Fibroblast of mammary gland (primary cell): ENCODE results near the gene PPTC7.
"Not testable (repeated sequence)": the region's sequence is repeated elsewhere in the genome, so short reads cannot be mapped to it uniquely, and the experiment has no call there.

Experiments
- DNase-seq: peaks from one replicate; pipeline ENCODE4 v3.0.0-alpha.2; 2010; ENCODE audit warnings: low read depth
- H3K4me3 ChIP-seq: 2 replicates; pipeline ENCODE4 v1.5.1; 2011; ENCODE audit warnings: low read depth, mild to moderate bottlenecking, low read length, moderate library complexity; ENCODE audit not compliant: control insufficient read depth
- CTCF ChIP-seq: conservative IDR thresholded peaks from 2 replicates; pipeline ENCODE4 v1.5.1; 2011; ENCODE audit warnings: low read depth, low read length, inconsistent platforms; ENCODE audit not compliant: control insufficient read depth, insufficient read depth

The PPTC7 gene

GRCh38 chr12:110613771-110614684, 30.9 kb upstream of the PPTC7 start, which contains the start of gene TCTN1:
TSS of gene TCTN1 (plus strand) at chr12:110614129. CDS start at chr12:110614183, 54 bp downstream.
- DNase-seq, result peak; percentile 89
- TF ChIP-seq CTCF, result no peak

GRCh38 chr12:110613071-110613770, 30.1 kb upstream of the PPTC7 start:
- DNase-seq, result peak; percentile 42
- no peak for TF ChIP-seq CTCF
- H3K4me3 ChIP-seq, result peak overlapping the region; percentile 75

More at GRCh38 chr12:110613771-110614684, 30.9 kb upstream of the PPTC7 start, which contains the start of gene TCTN1:
- peak within 1 kb of the TSS; percentile 75 for H3K4me3 ChIP-seq

- DNase-seq, result no peak
- TF ChIP-seq CTCF, result no peak
Measured at GRCh38 chr12:110606253-110606611, 23.1 kb upstream of the PPTC7 start.

GRCh38 chr12:110602085-110602814, 19.1 kb upstream of the PPTC7 start:
- DNase-seq, result peak; percentile 67
- not testable (repeated sequence) for H3K4me3 ChIP-seq
- peak; percentile 74 for TF ChIP-seq CTCF

More at GRCh38 chr12:110606253-110606611, 23.1 kb upstream of the PPTC7 start:
- no peak overlapping the region for H3K4me3 ChIP-seq

- no peak overlapping the region for H3K4me3 ChIP-seq
- peak; percentile 79 for DNase-seq
- TF ChIP-seq CTCF, result peak; percentile 38
Measured at GRCh38 chr12:110600254-110600653, 17.1 kb upstream of the PPTC7 start.

- no peak overlapping the region for H3K4me3 ChIP-seq
- no peak for DNase-seq
- no peak for TF ChIP-seq CTCF
Measured at GRCh38 chr12:110599334-110599733, 16.2 kb upstream of the PPTC7 start.
